Bronchial epithelial cell (primary cell): ENCODE measurements around the gene TMEM238. TPM values are rescaled to one million over a fixed set of nuclear protein-coding genes. Genes with fewer than 3 reads are reported as not detected.

ENCODE experiments used
- DNase-seq: peaks from one replicate; pipeline ENCODE4 v3.0.0-alpha.2; 2010; ENCODE audit warnings: low read depth
- FAIRE-seq: peaks from 2 replicates; lab custom pipeline; 2011; peaks lifted over from hg19 to GRCh38; lab: Jason Lieb, UNC
- H3K27me3 ChIP-seq: 2 replicates; pipeline ENCODE4 v1.5.1; 2011; ENCODE audit warnings: low read length; ENCODE audit not compliant: control insufficient read depth, insufficient read depth
- H3K36me3 ChIP-seq: 2 replicates; pipeline ENCODE4 v1.5.1; 2011; ENCODE audit warnings: low read length; ENCODE audit not compliant: control insufficient read depth, insufficient read depth
- H3K4me3 ChIP-seq: 2 replicates; pipeline ENCODE4 v1.5.1; 2011; ENCODE audit warnings: mild to moderate bottlenecking, low read depth, low read length, control low read depth
- CTCF ChIP-seq: IDR thresholded peaks from 2 replicates; pipeline ENCODE4 v1.5.1; 2011; ENCODE audit warnings: mild to moderate bottlenecking, moderate library complexity, low read length, control low read depth, inconsistent platforms; ENCODE audit not compliant: insufficient read depth, severe bottlenecking
- total RNA-seq: library from RNA; depleted of rRNA; stranded (reverse); fragments of >200 nt; gene quantifications from 2 replicates; pipeline ENCODE4 v1.2.1, GENCODE V29; 2014

The TMEM238 gene
- total RNA-seq, 1 donor from 2014 or later = 10.0 TPM

GRCh38 chr19:55362990-55363716 is 20.9 kb downstream of the TMEM238 start, which contains the start of gene GARIN5B:
Gene GARIN5B, minus strand, starts transcription at chr19:55363260. Its CDS starts 194 bp downstream, at chr19:55363066.
- no peak for TF ChIP-seq CTCF
- Histone ChIP-seq H3K4me3 (no peak within 1 kb of the TSS), H3K27me3 (no peaks in the 10 kb centered on the region), H3K36me3 (no peaks in the 10 kb centered on the region)
- DNase-seq = no peak
- FAIRE-seq = no peak

- FAIRE-seq (no peak), DNase-seq (no peak)
- no peaks in the 10 kb centered on the region for H3K27me3 ChIP-seq
- H3K36me3 ChIP-seq = no peaks in the 10 kb centered on the region
- no peak overlapping the region for H3K4me3 ChIP-seq
- TF ChIP-seq CTCF = no peak
Observed at GRCh38 chr19:55362174-55362989, 21.7 kb downstream of the TMEM238 start.

- H3K4me3 ChIP-seq = no peak overlapping the region
- no peaks in the 10 kb centered on the region for H3K36me3 ChIP-seq
- DNase-seq = no peak
- TF ChIP-seq CTCF = no peak
- no peak for FAIRE-seq
- H3K27me3 ChIP-seq = no peaks in the 10 kb centered on the region
Observed at GRCh38 chr19:55360902-55361301, 23.2 kb downstream of the TMEM238 start.

- DNase-seq (peak; percentile 33), FAIRE-seq (no peak)
- Histone ChIP-seq H3K27me3 (no peaks in the 10 kb centered on the region), H3K4me3 (no peak overlapping the region), H3K36me3 (no peaks in the 10 kb centered on the region)
- no peak for TF ChIP-seq CTCF
Observed at GRCh38 chr19:55358943-55359908, 24.9 kb downstream of the TMEM238 start.

- Histone ChIP-seq H3K27me3 (no peaks in the 10 kb centered on the region), H3K4me3 (no peak overlapping the region), H3K36me3 (no peaks in the 10 kb centered on the region)
- TF ChIP-seq CTCF = no peak
- no peak for FAIRE-seq
- no peak for DNase-seq
Observed at GRCh38 chr19:55358493-55358892, 25.6 kb downstream of the TMEM238 start.
